OCI-LY3 (cell line): ENCODE measurements around the gene APOA1.

Experiments
- CTCF ChIP-seq: fragments of 200-600, 300-600 bp; sonication (generic); IDR thresholded peaks from 2 replicates; pipeline ENCODE4 v1.5.1; 2014; ENCODE audit warnings: antibody characterized with exemption, low read length, low read depth
- EZH2phosphoT487 ChIP-seq: fragments of 200-600 bp; shearing (Covaris generic); IDR thresholded peaks from 2 replicates; pipeline ENCODE4 v1.6.1; 2018; ENCODE audit warnings: antibody characterized with exemption, mixed run types, low read depth

GRCh38 chr11:116843661-116844060, 6.2 kb upstream of the APOA1 start:
- TF ChIP-seq CTCF (no peak), EZH2phosphoT487 (no peak)
